ENCODE results near the gene C10orf90.

Gene C10orf90

GRCh38 chr10:126437635-126438406, 232.7 kb downstream of the C10orf90 start:
- Histone ChIP-seq H3K9me2 (replicated peaks; ENCODE audit: control insufficient read depth, low read length) (no peaks in the 10 kb centered on the region), H3K9me3 (ENCODE audit: control insufficient read depth, insufficient read depth, low read length) (no peaks in the 10 kb centered on the region), H3K27ac (ENCODE audit: low read depth, low read length) (no peak overlapping the region), H3K27me3 (ENCODE audit: control insufficient read depth, low read length) (no peaks in the 10 kb centered on the region), H4K20me1 (ENCODE audit: control insufficient read depth, insufficient read depth, low read depth, low read length) (no peaks in the 10 kb centered on the region), H3K79me2 (ENCODE audit: control insufficient read depth, low read length) (no peaks in the 10 kb centered on the region), H3K4me3 (ENCODE audit: low read length) (no peak overlapping the region), H3K4me2 (ENCODE audit: low read length) (no peak overlapping the region), H3F3A (ENCODE audit: control insufficient read depth, insufficient read depth) (no peaks in the 10 kb centered on the region), H3K4me1 (ENCODE audit: control insufficient read depth, low read length) (no peaks in the 10 kb centered on the region), H3K36me3 (ENCODE audit: control insufficient read depth, low read length) (no peaks in the 10 kb centered on the region)
- TF ChIP-seq EZH2phosphoT487 (IDR thresholded peaks at IDR 0.05; ENCODE audit: borderline replicate concordance, low read length): no peak
- no peak for TF ChIP-seq CTCF (IDR thresholded peaks at IDR 0.05; ENCODE audit: low read depth, low read length, poor library complexity, severe bottlenecking)

- no peaks in the 10 kb centered on the region for H3K9me3 ChIP-seq (ENCODE audit: control insufficient read depth, insufficient read depth, low read length)
- no peak for TF ChIP-seq EZH2phosphoT487 (IDR thresholded peaks at IDR 0.05; ENCODE audit: borderline replicate concordance, low read length)
- no peak for TF ChIP-seq CTCF (IDR thresholded peaks at IDR 0.05; ENCODE audit: low read depth, low read length, poor library complexity, severe bottlenecking)
- no peaks in the 10 kb centered on the region for H3K27me3 ChIP-seq (ENCODE audit: control insufficient read depth, low read length)
- no peaks in the 10 kb centered on the region for H3F3A ChIP-seq (ENCODE audit: control insufficient read depth, insufficient read depth)
- no peak overlapping the region for H3K27ac ChIP-seq (ENCODE audit: low read depth, low read length)
- no peaks in the 10 kb centered on the region for H3K36me3 ChIP-seq (ENCODE audit: control insufficient read depth, low read length)
- H3K4me2 ChIP-seq (ENCODE audit: low read length): no peak overlapping the region
- H4K20me1 ChIP-seq (ENCODE audit: control insufficient read depth, insufficient read depth, low read depth, low read length): no peaks in the 10 kb centered on the region
- no peaks in the 10 kb centered on the region for H3K4me1 ChIP-seq (ENCODE audit: control insufficient read depth, low read length)
- H3K4me3 ChIP-seq (ENCODE audit: low read length): no peak overlapping the region
- no peaks in the 10 kb centered on the region for H3K79me2 ChIP-seq (ENCODE audit: control insufficient read depth, low read length)
- no peaks in the 10 kb centered on the region for H3K9me2 ChIP-seq (replicated peaks; ENCODE audit: control insufficient read depth, low read length)
Measured at GRCh38 chr10:126434235-126434634, 236.3 kb downstream of the C10orf90 start.

GRCh38 chr10:126433351-126433750, 237.1 kb downstream of the C10orf90 start:
- no peaks in the 10 kb centered on the region for H3K79me2 ChIP-seq (ENCODE audit: control insufficient read depth, low read length)
- H3F3A ChIP-seq (ENCODE audit: control insufficient read depth, insufficient read depth): no peaks in the 10 kb centered on the region
- no peaks in the 10 kb centered on the region for H4K20me1 ChIP-seq (ENCODE audit: control insufficient read depth, insufficient read depth, low read depth, low read length)
- no peak for TF ChIP-seq CTCF (IDR thresholded peaks at IDR 0.05; ENCODE audit: low read depth, low read length, poor library complexity, severe bottlenecking)
- no peak for TF ChIP-seq EZH2phosphoT487 (IDR thresholded peaks at IDR 0.05; ENCODE audit: borderline replicate concordance, low read length)
- no peaks in the 10 kb centered on the region for H3K9me2 ChIP-seq (replicated peaks; ENCODE audit: control insufficient read depth, low read length)
- no peak overlapping the region for H3K4me3 ChIP-seq (ENCODE audit: low read length)
- H3K36me3 ChIP-seq (ENCODE audit: control insufficient read depth, low read length): no peaks in the 10 kb centered on the region
- H3K4me1 ChIP-seq (ENCODE audit: control insufficient read depth, low read length): no peaks in the 10 kb centered on the region
- H3K9me3 ChIP-seq (ENCODE audit: control insufficient read depth, insufficient read depth, low read length): no peaks in the 10 kb centered on the region
- H3K4me2 ChIP-seq (ENCODE audit: low read length): no peak overlapping the region
- no peak overlapping the region for H3K27ac ChIP-seq (ENCODE audit: low read depth, low read length)
- H3K27me3 ChIP-seq (ENCODE audit: control insufficient read depth, low read length): no peaks in the 10 kb centered on the region

All from DOHH2 (cell line).